Natural killer cell treated with Interleukin-12 subunit alpha and Interleukin-12 subunit beta and Interleukin-15 and Interleukin-18, amount 100 ng/mL, for 72 hours (primary cell): ENCODE results near the gene BDKRB1. TPM values are rescaled to one million over a fixed set of nuclear protein-coding genes. Genes with fewer than 3 reads are reported as not detected.
A peak's percentile ranks its signal among the peaks of the same experiment; 100 is the strongest.

Source experiments
- ATAC-seq, 2 donors: fragments of 150-1000 bp; cut with Tn5 transposase in 1 of 2; sonication (Bioruptor Pico), chemical (Tn5 transposase) in 1 of 2; 2 replicates each; pipeline ENCODE4 v1.10.0; 2021
- DNase-seq: peaks from one replicate; pipeline ENCODE4 v3.0.0; 2022; ENCODE audit warnings: low spot score
- H3K27ac Mint-ChIP-seq, 2 donors: 1 replicate in 1 of 2; 2 replicates in 1 of 2; pipeline ENCODE4 v1.8.0; 2022; ENCODE audit warnings: mixed read lengths in 2 of 2, mild to moderate bottlenecking in 1 of 2, moderate library complexity in 1 of 2
- H3K27me3 Mint-ChIP-seq, 2 donors: 1 replicate in 1 of 2; 2 replicates in 1 of 2; pipeline ENCODE4 v1.8.0; 2022; ENCODE audit warnings: mixed read lengths in 2 of 2
- H3K36me3 Mint-ChIP-seq: one replicate; pipeline ENCODE4 v1.8.0; 2022; ENCODE audit warnings: mixed read lengths
- H3K4me1 Mint-ChIP-seq, 2 donors: 1 replicate in 1 of 2; 2 replicates in 1 of 2; pipeline ENCODE4 v1.8.0; 2022; ENCODE audit warnings: low read depth in 2 of 2, mixed read lengths in 2 of 2, mild to moderate bottlenecking in 1 of 2
- H3K4me3 Mint-ChIP-seq: one replicate; pipeline ENCODE4 v1.8.0; 2022; ENCODE audit warnings: mixed read lengths
- H3K9me3 Mint-ChIP-seq: 2 replicates; pipeline ENCODE4 v1.8.0; 2022; ENCODE audit warnings: mixed read lengths
- total RNA-seq, 2 donors: library from RNA; stranded (reverse); gene quantifications; one replicate each; pipeline ENCODE4 v1.2.3, GENCODE V29; 2022

The BDKRB1 gene
- total RNA-seq: not detected

DNA sequence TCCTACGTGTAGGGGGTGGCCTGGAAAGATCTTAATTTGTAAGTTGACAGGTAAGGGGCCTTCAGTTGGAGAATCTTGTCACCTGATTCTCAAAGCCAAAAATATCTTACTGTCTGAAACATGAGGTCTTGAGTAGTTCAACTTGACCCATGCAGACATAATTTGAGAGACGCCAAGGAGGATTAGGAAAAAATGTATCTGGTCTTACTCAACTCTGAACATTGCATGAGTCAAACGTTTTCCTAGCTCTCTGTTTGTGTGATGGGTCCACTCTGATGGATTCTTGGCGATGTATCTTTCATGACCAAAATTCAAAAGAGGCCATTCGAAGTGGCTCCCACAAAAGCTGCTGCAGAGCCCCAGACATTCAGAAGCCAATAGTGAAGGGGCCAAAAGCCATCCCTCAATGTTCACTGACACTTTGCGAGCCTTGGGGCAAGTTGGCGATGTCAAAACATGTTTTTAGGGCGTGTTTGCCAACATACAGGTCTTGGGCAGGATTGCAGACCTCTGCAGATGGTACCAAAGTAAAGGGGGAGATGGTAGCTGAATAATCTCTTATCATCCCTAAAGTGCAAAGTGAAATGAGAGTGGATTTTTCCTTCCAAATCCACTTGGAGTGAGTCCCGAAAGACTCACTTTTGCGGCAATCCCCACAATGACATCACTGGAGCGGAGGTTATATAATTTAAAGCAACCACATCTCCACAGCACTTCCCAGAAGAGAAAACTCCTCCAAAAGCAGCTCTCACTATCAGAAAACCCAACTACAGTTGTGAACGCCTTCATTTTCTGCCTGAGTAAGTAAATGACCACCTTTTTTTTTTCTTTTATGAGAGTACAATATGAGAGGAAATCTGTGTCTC, at the start of gene BDKRB1:
BDKRB1 (plus strand) TSS at position 710 of the 866 bp plus-strand sequence. CDS start 7,473 bp downstream, outside the sequence.
- H3K4me1 Mint-ChIP-seq: no peaks in the 10 kb centered on the region
- H3K9me3 Mint-ChIP-seq: no peaks in the 10 kb centered on the region
- no peak within 1 kb of the TSS for H3K4me3 Mint-ChIP-seq
- no peak within 1 kb of the TSS for H3K27ac Mint-ChIP-seq
- peak; percentile 34 for DNase-seq
- peaks cover 24 to 48% of the 10 kb centered on the region in 2 donors for H3K27me3 Mint-ChIP-seq
- H3K36me3 Mint-ChIP-seq: no peaks in the 10 kb centered on the region
- no peak for ATAC-seq

DNA sequence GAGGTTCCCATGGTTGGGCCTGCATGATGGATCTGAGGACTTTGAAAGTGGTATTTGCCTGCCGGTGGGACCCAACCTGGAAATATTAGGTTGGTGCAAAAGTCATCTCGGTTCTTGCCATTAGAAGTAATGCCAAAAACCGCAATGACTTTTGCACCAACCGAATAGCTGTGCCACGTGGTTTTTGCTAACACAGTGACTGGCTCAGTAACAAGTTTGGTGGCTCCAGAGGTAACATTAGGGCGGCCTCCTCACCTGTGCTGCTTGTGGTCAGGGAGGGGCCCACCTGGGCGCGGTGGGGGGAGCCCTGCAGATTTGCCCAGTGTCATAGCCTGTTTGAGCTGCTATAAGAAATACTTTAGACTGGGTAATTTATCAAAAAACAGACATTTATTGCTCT, 49.5 kb upstream of the BDKRB1 start:
- DNase-seq (no peak), ATAC-seq (no peak)
- Mint-ChIP-seq H3K4me1 (no peaks in the 10 kb centered on the region), H3K9me3 (no peaks in the 10 kb centered on the region), H3K4me3 (no peak overlapping the region), H3K36me3 (no peaks in the 10 kb centered on the region), H3K27me3 (peaks cover 27 to 34% of the 10 kb centered on the region in 2 donors), H3K27ac (no peak overlapping the region)

DNA sequence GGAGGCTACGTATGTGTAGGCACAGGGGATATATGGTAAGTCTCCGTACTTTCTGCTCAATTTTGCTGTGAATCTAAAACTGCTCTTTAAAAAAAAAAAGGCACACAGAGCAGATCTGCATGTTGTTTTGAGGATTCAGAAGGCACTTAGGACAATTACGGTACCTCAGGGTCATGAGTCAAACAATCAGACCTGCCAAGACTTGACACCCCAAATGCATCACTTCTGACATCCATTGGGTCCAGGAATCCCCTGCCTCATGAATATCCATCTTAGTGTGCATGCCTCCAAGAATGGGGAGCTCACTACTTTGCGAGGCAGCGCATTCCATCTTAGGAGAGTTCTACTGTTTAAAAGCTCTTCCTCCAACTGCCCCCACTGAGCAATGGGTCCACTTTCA, 48.3 kb upstream of the BDKRB1 start:
- Mint-ChIP-seq H3K4me1 (no peaks in the 10 kb centered on the region), H3K27ac (no peak overlapping the region), H3K9me3 (peaks cover 3% of the 10 kb centered on the region), H3K36me3 (no peaks in the 10 kb centered on the region), H3K4me3 (no peak overlapping the region), H3K27me3 (peaks cover 18 to 22% of the 10 kb centered on the region in 2 donors)
- no peak for DNase-seq
- ATAC-seq: no peak

DNA sequence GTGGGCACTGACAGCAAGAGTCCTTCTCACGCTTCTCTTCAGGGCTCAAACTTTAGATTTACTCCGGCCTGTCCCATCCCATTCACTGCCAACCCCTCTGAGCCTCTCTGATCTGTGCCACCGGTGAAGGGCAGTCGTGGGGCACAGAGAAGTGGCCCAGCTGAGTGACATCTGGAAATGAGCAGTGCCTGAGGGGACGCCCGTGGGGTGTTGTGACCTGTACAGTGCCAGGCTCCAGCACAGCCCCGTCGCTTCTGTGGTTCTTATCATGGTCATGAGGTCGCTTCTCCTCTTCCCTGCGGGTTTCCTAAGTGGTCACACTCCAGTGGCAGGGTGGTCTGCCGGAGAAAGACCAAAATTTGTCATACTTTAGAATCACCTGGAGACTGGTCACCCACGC, 47.3 kb upstream of the BDKRB1 start:
- Mint-ChIP-seq H3K27me3 (peaks cover 18 to 20% of the 10 kb centered on the region in 2 donors), H3K27ac (no peak overlapping the region), H3K4me1 (no peaks in the 10 kb centered on the region), H3K4me3 (no peak overlapping the region), H3K36me3 (no peaks in the 10 kb centered on the region), H3K9me3 (peaks cover 3% of the 10 kb centered on the region)
- DNase-seq (no peak), ATAC-seq (no peak)

- ATAC-seq: no peak
- peaks cover 12 to 14% of the 10 kb centered on the region in 2 donors for H3K27me3 Mint-ChIP-seq
- H3K36me3 Mint-ChIP-seq: no peaks in the 10 kb centered on the region
Measured at GRCh38 chr14:96212140-96212539, 43.9 kb upstream of the BDKRB1 start.

GRCh38 chr14:96212896-96213295, 43.1 kb upstream of the BDKRB1 start:
- Mint-ChIP-seq H3K9me3 (peaks cover 3% of the 10 kb centered on the region), H3K36me3 (no peaks in the 10 kb centered on the region), H3K4me1 (no peaks in the 10 kb centered on the region)

More at GRCh38 chr14:96212140-96212539, 43.9 kb upstream of the BDKRB1 start:
- DNase-seq: no peak
- H3K4me1 Mint-ChIP-seq: no peaks in the 10 kb centered on the region
- no peak overlapping the region for H3K4me3 Mint-ChIP-seq
- peaks cover 3% of the 10 kb centered on the region for H3K9me3 Mint-ChIP-seq
- no peak overlapping the region for H3K27ac Mint-ChIP-seq

GRCh38 chr14:96213871-96214465, 42.0 kb upstream of the BDKRB1 start:
- Mint-ChIP-seq H3K36me3 (no peaks in the 10 kb centered on the region), H3K27me3 (peaks cover 8 to 10% of the 10 kb centered on the region in 2 donors), H3K27ac (no peak overlapping the region), H3K9me3 (peaks cover 3% of the 10 kb centered on the region), H3K4me3 (no peak overlapping the region), H3K4me1 (no peaks in the 10 kb centered on the region)
- ATAC-seq (no peak), DNase-seq (no peak)

More at GRCh38 chr14:96212896-96213295, 43.1 kb upstream of the BDKRB1 start:
- Mint-ChIP-seq H3K4me3 (no peak overlapping the region), H3K27ac (no peak overlapping the region), H3K27me3 (peaks cover 10 to 12% of the 10 kb centered on the region in 2 donors)
- no peak for DNase-seq
- no peak for ATAC-seq

DNA sequence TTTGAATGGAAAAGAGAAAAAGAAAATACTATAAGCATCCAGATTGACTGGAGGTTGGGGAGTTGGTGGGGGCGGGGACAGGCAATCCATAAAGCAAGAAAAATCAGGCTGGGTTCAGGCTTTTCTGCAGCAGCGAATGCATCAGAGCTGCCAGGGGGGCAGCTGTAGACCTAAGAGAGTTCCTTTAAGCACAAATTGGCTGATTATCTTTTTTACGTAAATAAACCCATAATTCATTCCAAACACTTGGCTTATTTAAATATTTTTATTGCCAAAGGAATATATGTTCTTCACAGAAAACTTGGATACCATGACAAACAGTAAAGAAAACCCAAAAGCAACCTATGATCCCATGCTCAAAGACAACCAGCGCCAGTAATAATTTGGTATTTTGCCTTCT, 41.2 kb upstream of the BDKRB1 start:
- H3K36me3 Mint-ChIP-seq: no peaks in the 10 kb centered on the region
- peaks cover 3% of the 10 kb centered on the region for H3K9me3 Mint-ChIP-seq
- no peaks in the 10 kb centered on the region for H3K4me1 Mint-ChIP-seq
- no peak overlapping the region for H3K27ac Mint-ChIP-seq
- ATAC-seq: no peak
- peaks cover 6 to 8% of the 10 kb centered on the region in 2 donors for H3K27me3 Mint-ChIP-seq
- no peak overlapping the region for H3K4me3 Mint-ChIP-seq
- DNase-seq: no peak

DNA sequence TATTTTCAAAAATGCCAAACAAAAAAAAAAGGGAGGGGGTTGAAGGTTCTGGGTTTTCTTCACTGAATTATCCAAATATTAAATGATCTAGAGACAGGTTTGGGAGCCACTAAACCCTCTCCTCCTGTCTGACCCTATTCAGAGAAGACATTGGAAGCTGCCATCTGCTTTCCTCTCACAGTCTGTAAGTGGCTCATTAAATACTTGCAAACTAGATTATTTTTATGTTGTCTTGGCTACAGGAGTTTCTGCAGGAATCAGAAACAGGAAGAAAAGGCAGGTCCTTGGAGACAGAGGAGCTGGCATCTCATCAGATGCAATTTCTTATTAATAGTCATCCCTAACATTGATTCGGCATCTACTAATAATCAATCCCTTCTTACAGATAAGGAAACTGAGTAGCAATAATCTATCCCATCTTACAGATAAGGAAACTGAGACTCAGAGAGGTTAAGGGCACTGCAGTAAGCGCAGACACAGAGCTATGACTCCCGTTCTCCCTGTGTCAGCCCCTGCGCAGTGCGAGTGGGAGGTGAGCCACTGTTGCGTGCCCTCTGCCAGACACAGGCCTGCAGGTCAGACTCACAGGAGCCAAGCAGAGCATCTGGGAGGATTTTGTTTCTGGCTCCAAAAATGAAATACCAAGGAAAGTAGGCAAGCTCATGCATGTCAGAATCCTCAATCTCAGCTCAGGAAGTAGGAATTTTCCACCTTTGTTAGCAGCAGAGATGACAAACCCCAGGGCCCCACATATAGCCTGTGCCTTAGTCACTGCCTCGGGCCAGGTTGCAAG, 40.4 kb upstream of the BDKRB1 start:
- ATAC-seq (no peak), DNase-seq (no peak)
- Mint-ChIP-seq H3K27me3 (peaks cover 6 to 8% of the 10 kb centered on the region in 2 donors), H3K27ac (no peak overlapping the region), H3K9me3 (peaks cover 3% of the 10 kb centered on the region), H3K4me3 (no peak overlapping the region), H3K4me1 (no peaks in the 10 kb centered on the region), H3K36me3 (no peaks in the 10 kb centered on the region)

DNA sequence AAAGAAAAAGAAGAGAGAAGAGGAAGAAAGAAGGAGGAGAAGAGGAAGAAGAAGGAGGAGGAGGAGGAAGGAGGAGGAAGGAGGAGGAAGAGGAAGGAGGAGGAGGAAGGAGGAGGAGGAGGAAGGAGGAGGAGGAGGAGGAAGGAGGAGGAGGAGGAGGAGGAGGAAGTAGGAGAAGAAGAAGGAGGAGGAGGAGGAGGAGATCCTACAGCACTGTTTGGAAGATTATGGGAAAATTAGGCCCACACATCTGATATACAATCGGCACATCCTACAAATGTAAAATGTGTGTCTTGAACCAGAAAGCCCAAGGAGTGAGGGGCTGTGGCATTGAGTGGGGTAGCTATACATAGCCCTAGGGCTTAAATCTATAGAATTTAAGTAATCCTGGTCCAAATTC, 39.4 kb upstream of the BDKRB1 start:
- peaks cover 5 to 6% of the 10 kb centered on the region in 2 donors for H3K27me3 Mint-ChIP-seq
- H3K4me3 Mint-ChIP-seq: no peak overlapping the region
- H3K4me1 Mint-ChIP-seq: no peaks in the 10 kb centered on the region
- no peaks in the 10 kb centered on the region for H3K36me3 Mint-ChIP-seq
- ATAC-seq: no peak
- DNase-seq: no peak
- no peak overlapping the region for H3K27ac Mint-ChIP-seq
- H3K9me3 Mint-ChIP-seq: peaks cover 3% of the 10 kb centered on the region

- H3K4me3 Mint-ChIP-seq: no peak overlapping the region
- H3K36me3 Mint-ChIP-seq: no peaks in the 10 kb centered on the region
- H3K27me3 Mint-ChIP-seq: peaks cover 5 to 6% of the 10 kb centered on the region in 2 donors
- H3K9me3 Mint-ChIP-seq: peaks cover under 1% of the 10 kb centered on the region
- ATAC-seq (no peak), DNase-seq (no peak)
- no peak overlapping the region for H3K27ac Mint-ChIP-seq
- no peaks in the 10 kb centered on the region for H3K4me1 Mint-ChIP-seq
Measured at GRCh38 chr14:96217376-96217913, 38.6 kb upstream of the BDKRB1 start.

- no peak overlapping the region for H3K4me3 Mint-ChIP-seq
- DNase-seq (no peak), ATAC-seq (no peak)
- H3K27ac Mint-ChIP-seq: no peak overlapping the region
- no peaks in the 10 kb centered on the region for H3K9me3 Mint-ChIP-seq
- no peaks in the 10 kb centered on the region for H3K36me3 Mint-ChIP-seq
- H3K4me1 Mint-ChIP-seq: no peaks in the 10 kb centered on the region
- H3K27me3 Mint-ChIP-seq: peaks cover 6 to 11% of the 10 kb centered on the region in 2 donors
Measured at GRCh38 chr14:96221109-96221650, 34.8 kb upstream of the BDKRB1 start.

DNA sequence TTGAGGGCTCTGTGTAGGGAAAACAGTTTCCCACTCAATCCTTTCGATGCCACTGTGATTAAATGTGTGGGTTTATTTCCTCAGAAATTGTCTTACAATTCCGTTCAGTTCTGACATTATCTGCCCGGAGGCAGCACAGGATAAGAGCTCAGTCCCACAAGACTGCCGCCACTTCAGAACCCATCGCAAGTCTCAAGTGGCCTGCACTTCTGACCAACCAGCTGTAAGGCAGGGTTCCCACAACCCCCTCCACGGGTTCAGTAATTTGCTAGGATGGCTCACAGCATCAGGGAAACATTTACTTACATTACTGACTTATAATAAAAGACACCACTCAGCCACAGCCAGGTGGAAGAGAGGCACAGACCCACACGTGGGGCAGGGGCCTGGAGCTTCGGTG, 34.2 kb upstream of the BDKRB1 start:
- no peak overlapping the region for H3K4me3 Mint-ChIP-seq
- DNase-seq (no peak), ATAC-seq (no peak)
- peaks cover 6 to 11% of the 10 kb centered on the region in 2 donors for H3K27me3 Mint-ChIP-seq
- no peaks in the 10 kb centered on the region for H3K4me1 Mint-ChIP-seq
- no peaks in the 10 kb centered on the region for H3K9me3 Mint-ChIP-seq
- no peaks in the 10 kb centered on the region for H3K36me3 Mint-ChIP-seq
- no peak overlapping the region for H3K27ac Mint-ChIP-seq
